UCSD-AML1 (cell line): Measurements from ENCODE around the gene PHF20.
A peak's percentile ranks its signal among the peaks of the same experiment; 100 is the strongest.
"Not testable (repeated sequence)": the region's sequence is repeated elsewhere in the genome, so short reads cannot be mapped to it uniquely, and the experiment has no call there.

Experiments
- DNase-seq: peaks from one replicate; lab custom pipeline; 2025; ENCODE audit not compliant: unreplicated experiment; lab: John Stamatoyannopoulos, UW

Gene PHF20

GRCh38 chr20:35738410-35739179 lies 33.2 kb upstream of the PHF20 start:
- DNase-seq = no peak

- no peak for DNase-seq
Observed at GRCh38 chr20:35739294-35740163, 32.3 kb upstream of the PHF20 start.

- DNase-seq = peak; percentile 99
Observed at GRCh38 chr20:35741892-35742740, 29.7 kb upstream of the PHF20 start, which contains the start of gene RBM39. TSS of gene RBM39 (minus strand) at chr20:35742260. CDS start at chr20:35740874, 1,386 bp downstream.

- no peak for DNase-seq
Observed at GRCh38 chr20:35742741-35743523, 28.9 kb upstream of the PHF20 start.

GRCh38 chr20:35743693-35744491 lies 27.9 kb upstream of the PHF20 start:
- DNase-seq = peak; percentile 37

- DNase-seq = not testable (repeated sequence)
Observed at GRCh38 chr20:35744492-35744841, 27.3 kb upstream of the PHF20 start.

- DNase-seq = no peak
Observed at GRCh38 chr20:35750611-35751010, 21.2 kb upstream of the PHF20 start.

- DNase-seq = no peak
Observed at GRCh38 chr20:35756404-35756803, 15.4 kb upstream of the PHF20 start.

- no peak for DNase-seq
Observed at GRCh38 chr20:35757098-35757705, 14.6 kb upstream of the PHF20 start.

- not testable (repeated sequence) for DNase-seq
Observed at GRCh38 chr20:35761548-35761947, 10.3 kb upstream of the PHF20 start.

- no peak for DNase-seq
Observed at GRCh38 chr20:35762461-35762860, 9.4 kb upstream of the PHF20 start.

- DNase-seq = not testable (repeated sequence)
Observed at GRCh38 chr20:35764936-35765335, 6.9 kb upstream of the PHF20 start.

- no peak for DNase-seq
Observed at GRCh38 chr20:35766843-35767242, 5.0 kb upstream of the PHF20 start.

GRCh38 chr20:35767683-35768481 lies 3.9 kb upstream of the PHF20 start:
- peak; percentile 78 for DNase-seq

GRCh38 chr20:35768731-35769664 lies 2.8 kb upstream of the PHF20 start:
- DNase-seq = peak; percentile 31

- no peak for DNase-seq
Observed at GRCh38 chr20:35771367-35771688, 487 bp upstream of the PHF20 start.

GRCh38 chr20:35772563-35773058 lies 796 bp downstream of the PHF20 start:
- no peak for DNase-seq
